Measurements from ENCODE around the gene GSG1. TPM values are rescaled to one million over a fixed set of nuclear protein-coding genes. Genes with fewer than 3 reads are reported as not detected.

The GSG1 gene
- total RNA-seq, 2 experiments from 2014 or later = not detected

- H3K9me3 ChIP-seq (ENCODE audit: control insufficient read depth in 1 of 2, insufficient read depth in 1 of 2, low read length in 2 of 2) = no peaks in the 10 kb centered on the region
- no peak overlapping the region for H3K4me3 ChIP-seq (ENCODE audit: low read length)
- no peak for DNase-seq
- Mint-ChIP-seq H3K27me3 (no peaks in the 10 kb centered on the region), H3K36me3 (ENCODE audit: low read depth) (peaks cover 4% of the 10 kb centered on the region), H3K4me1 (ENCODE audit: low read depth) (no peaks in the 10 kb centered on the region), H3K4me3 (no peak overlapping the region), H3K27ac (no peak overlapping the region), H3K9me3 (no peaks in the 10 kb centered on the region)
- no peak overlapping the region for H3K27ac ChIP-seq (ENCODE audit: low read depth in 1 of 2, low read length in 2 of 2)
- TF ChIP-seq CTCF (IDR thresholded peaks at IDR 0.05) = no peak
- intact Hi-C loops (cut with DNase I, micrococcal nuclease) = no loop called here
- POLR2A ChIA-PET = no interaction called here
- no peak for ATAC-seq (ENCODE audit: poor library complexity)
- H3K36me3 ChIP-seq (ENCODE audit: insufficient read depth, low read length) = no peaks in the 10 kb centered on the region
- no peaks in the 10 kb centered on the region for H3K27me3 ChIP-seq (ENCODE audit: control insufficient read depth in 1 of 2, insufficient read depth in 2 of 2, low read length in 2 of 2)
- CTCF ChIA-PET = no interaction called here
- no peaks in the 10 kb centered on the region for H3K4me1 ChIP-seq (ENCODE audit: insufficient read depth, low read length)
Observed at GRCh38 chr12:13088496-13088895, 15.0 kb downstream of the GSG1 start.

- H3K4me3 Mint-ChIP-seq = no peak overlapping the region
- Histone ChIP-seq H3K9me3 (ENCODE audit: control insufficient read depth in 1 of 2, insufficient read depth in 1 of 2, low read length in 2 of 2) (no peaks in the 10 kb centered on the region), H3K36me3 (ENCODE audit: insufficient read depth, low read length) (no peaks in the 10 kb centered on the region), H3K27me3 (ENCODE audit: control insufficient read depth in 1 of 2, insufficient read depth in 2 of 2, low read length in 2 of 2) (no peaks in the 10 kb centered on the region), H3K4me1 (ENCODE audit: insufficient read depth, low read length) (no peaks in the 10 kb centered on the region), H3K4me3 (ENCODE audit: low read length) (no peak overlapping the region), H3K27ac (ENCODE audit: low read depth in 1 of 2, low read length in 2 of 2) (no peak overlapping the region)
- peaks cover 7% of the 10 kb centered on the region for H3K36me3 Mint-ChIP-seq (ENCODE audit: low read depth)
- no peaks in the 10 kb centered on the region for H3K27me3 Mint-ChIP-seq
- H3K4me1 Mint-ChIP-seq (ENCODE audit: low read depth) = no peaks in the 10 kb centered on the region
- no peak overlapping the region for H3K27ac Mint-ChIP-seq
- ChIA-PET POLR2A (no interaction called here), CTCF (no interaction called here)
- DNase-seq (no peak), ATAC-seq (ENCODE audit: poor library complexity) (no peak)
- H3K9me3 Mint-ChIP-seq = no peaks in the 10 kb centered on the region
- intact Hi-C loops (cut with DNase I, micrococcal nuclease) = no loop called here
- no peak for TF ChIP-seq CTCF (IDR thresholded peaks at IDR 0.05)
Observed at GRCh38 chr12:13087766-13088165, 15.7 kb downstream of the GSG1 start.

- Mint-ChIP-seq H3K9me3 (no peaks in the 10 kb centered on the region), H3K27ac (no peak overlapping the region), H3K36me3 (ENCODE audit: low read depth) (peaks cover 17% of the 10 kb centered on the region), H3K4me3 (no peak overlapping the region), H3K4me1 (ENCODE audit: low read depth) (no peaks in the 10 kb centered on the region), H3K27me3 (no peaks in the 10 kb centered on the region)
- intact Hi-C loops (cut with DNase I, micrococcal nuclease) = no loop called here
- ChIA-PET CTCF (interaction anchor here (1.5 kb wide), 1 partner anchor 124 kb away, joined by 3 read pairs; no protein-coding TSS in a partner anchor), POLR2A (no interaction called here)
- no peaks in the 10 kb centered on the region for H3K36me3 ChIP-seq (ENCODE audit: insufficient read depth, low read length)
- no peaks in the 10 kb centered on the region for H3K27me3 ChIP-seq (ENCODE audit: control insufficient read depth in 1 of 2, insufficient read depth in 2 of 2, low read length in 2 of 2)
- H3K9me3 ChIP-seq (ENCODE audit: control insufficient read depth in 1 of 2, insufficient read depth in 1 of 2, low read length in 2 of 2) = no peaks in the 10 kb centered on the region
- no peak overlapping the region for H3K27ac ChIP-seq (ENCODE audit: low read depth in 1 of 2, low read length in 2 of 2)
- no peak overlapping the region for H3K4me3 ChIP-seq (ENCODE audit: low read length)
- no peak for TF ChIP-seq CTCF (IDR thresholded peaks at IDR 0.05)
- ATAC-seq (ENCODE audit: poor library complexity) (no peak), DNase-seq (no peak)
- H3K4me1 ChIP-seq (ENCODE audit: insufficient read depth, low read length) = no peaks in the 10 kb centered on the region
Observed at GRCh38 chr12:13085968-13086686, 17.3 kb downstream of the GSG1 start.

All from CD4-positive, alpha-beta T cell (primary cell).